ENCODE results near the gene ALK.

- TF ChIP-seq POLR2AphosphoS5 (IDR thresholded peaks at IDR 0.05; ENCODE audit: low read depth, low read length) (no peak), REST (IDR thresholded peaks at IDR 0.05; ENCODE audit: insufficient read depth in 1 of 2, low read depth in 2 of 2, low read length in 2 of 2) (no peak), SIN3A (IDR thresholded peaks at IDR 0.05; ENCODE audit: borderline replicate concordance, insufficient read depth, low read length) (no peak), TAF1 (IDR thresholded peaks at IDR 0.05; ENCODE audit: borderline replicate concordance, insufficient read depth, low read length) (no peak)
Observed at GRCh38 chr2:29760008-29760407, 161.4 kb downstream of the ALK start.
